CD14-positive monocyte (primary cell): ENCODE data around the gene MSH2. TPM values are rescaled to one million over a fixed set of nuclear protein-coding genes. Genes with fewer than 3 reads are reported as not detected.

Experiments used
- DNase-seq, 3 donors: peaks; one replicate each; pipeline ENCODE4 v3.0.0-alpha.2; 2011 to 2022
- H2AFZ ChIP-seq: 2 replicates; pipeline ENCODE4 v1.6.0; 2012; ENCODE audit warnings: mild to moderate bottlenecking, low read depth, low read length, inconsistent platforms; ENCODE audit not compliant: insufficient read depth, poor library complexity, severe bottlenecking
- H3K27ac ChIP-seq, 2 donors: 1 replicate in 1 of 2; 2 replicates in 1 of 2; pipeline ENCODE4 v1.5.1; 2012 to 2013; ENCODE audit warnings: low read length in 2 of 2, control low read depth in 1 of 2, inconsistent platforms in 1 of 2, low read depth in 1 of 2, mild to moderate bottlenecking in 1 of 2
- H3K27me3 ChIP-seq, 2 donors: one replicate each; pipeline versions ENCODE4 v1.6.0 to v1.6.1; 2011 to 2013; ENCODE audit warnings: low read length in 2 of 2; ENCODE audit not compliant: control insufficient read depth in 2 of 2, insufficient read depth in 2 of 2
- H3K36me3 ChIP-seq, 2 donors: replicated peaks in 1 of 2; 1 replicate in 1 of 2; 2 replicates in 1 of 2; pipeline versions ENCODE4 v1.5.1 to v1.6.1; 2012 to 2013; ENCODE audit warnings: low read length in 2 of 2, control low read depth in 1 of 2, inconsistent platforms in 1 of 2, mild to moderate bottlenecking in 1 of 2; ENCODE audit not compliant: insufficient read depth in 2 of 2, control insufficient read depth in 1 of 2
- H3K4me1 ChIP-seq, 2 donors: 1 replicate in 1 of 2; 2 replicates in 1 of 2; pipeline versions ENCODE4 v1.5.1 to v1.6.1; 2012 to 2013; ENCODE audit warnings: low read length in 2 of 2, control low read depth in 1 of 2, inconsistent platforms in 1 of 2, mild to moderate bottlenecking in 1 of 2, moderate library complexity in 1 of 2; ENCODE audit not compliant: insufficient read depth in 2 of 2, control insufficient read depth in 1 of 2
- H3K4me2 ChIP-seq: replicated peaks from 2 replicates; pipeline ENCODE3; 2012; ENCODE audit warnings: low read length, moderate library complexity, mild to moderate bottlenecking; ENCODE audit not compliant: poor library complexity, severe bottlenecking; ENCODE audit errors: extremely low read depth
- H3K4me3 ChIP-seq, 3 experiments: fragments of 200-600 bp in 1 of 3; sonication (generic) in 1 of 3; replicated peaks in 1 of 3; 1 replicate in 2 of 3; 2 replicates in 1 of 3; pipeline ENCODE4 v1.5.1; 2011 to 2013; ENCODE audit warnings: low read length in 3 of 3, mild to moderate bottlenecking in 3 of 3, control low read depth in 2 of 3, low read depth in 2 of 3, inconsistent platforms in 1 of 3, moderate library complexity in 1 of 3
- H3K79me2 ChIP-seq: 2 replicates; pipeline ENCODE4 v1.6.0; 2012; ENCODE audit warnings: mild to moderate bottlenecking, control low read depth, inconsistent platforms, low read length, moderate library complexity; ENCODE audit not compliant: insufficient read depth
- H3K9ac ChIP-seq: 2 replicates; pipeline ENCODE4 v1.6.0; 2017; ENCODE audit warnings: low read length, mild to moderate bottlenecking; ENCODE audit not compliant: insufficient read depth, poor library complexity, severe bottlenecking
- H3K9me3 ChIP-seq, 2 donors: replicated peaks in 1 of 2; 1 replicate in 1 of 2; 2 replicates in 1 of 2; pipeline versions ENCODE4 v1.5.1 to v1.6.1; 2012 to 2013; ENCODE audit warnings: low read length in 2 of 2, control low read depth in 1 of 2; ENCODE audit not compliant: control insufficient read depth in 1 of 2, insufficient read depth in 1 of 2
- H4K20me1 ChIP-seq: 2 replicates; pipeline ENCODE4 v1.6.0; 2012; ENCODE audit warnings: mild to moderate bottlenecking, low read length, control low read depth, moderate library complexity; ENCODE audit not compliant: insufficient read depth
- H3K27ac Mint-ChIP-seq, 7 donors: one replicate each; pipeline ENCODE4 v1.8.0; 2020; ENCODE audit warnings: mild to moderate bottlenecking in 7 of 7, mixed read lengths in 7 of 7, moderate library complexity in 6 of 7, inconsistent platforms in 2 of 7
- H3K27me3 Mint-ChIP-seq, 3 donors: one replicate each; pipeline ENCODE4 v1.8.0; 2021 to 2022; ENCODE audit warnings: low read depth in 3 of 3, mild to moderate bottlenecking in 3 of 3, mixed read lengths in 3 of 3, moderate library complexity in 3 of 3, inconsistent platforms in 1 of 3
- H3K36me3 Mint-ChIP-seq, 2 donors: one replicate each; pipeline ENCODE4 v1.8.0; 2020; ENCODE audit warnings: mixed read lengths in 2 of 2, inconsistent platforms in 1 of 2, mild to moderate bottlenecking in 1 of 2
- H3K4me1 Mint-ChIP-seq: one replicate; pipeline ENCODE4 v1.8.0; 2020; ENCODE audit warnings: mild to moderate bottlenecking, mixed read lengths
- H3K4me3 Mint-ChIP-seq, 2 donors: one replicate each; pipeline ENCODE4 v1.8.0; 2020; ENCODE audit warnings: mild to moderate bottlenecking in 2 of 2, mixed read lengths in 2 of 2, moderate library complexity in 1 of 2
- H3K9me3 Mint-ChIP-seq, 7 donors: one replicate each; pipeline ENCODE4 v1.8.0; 2020 to 2022; ENCODE audit warnings: mixed read lengths in 7 of 7, mild to moderate bottlenecking in 6 of 7, moderate library complexity in 6 of 7, inconsistent platforms in 2 of 7
- CTCF ChIP-seq: fragments of 200-600 bp; IDR thresholded peaks from one replicate; pipeline ENCODE4 v1.8.0; 2022; ENCODE audit warnings: antibody characterized with exemption, mild to moderate bottlenecking
- WGBS: methylation state at CpG from one replicate; pipeline ENCODE4 v1.1.5; 2013; ENCODE audit warnings: missing lambda C conversion rate; ENCODE audit not compliant: insufficient coverage; 5-methylcytosine and 5-hydroxymethylcytosine counted together
- intact Hi-C, 2 donors: fragments of 100-400 bp; cut with micrococcal nuclease; formaldehyde crosslinking; loops; one replicate each; pipeline versions ENCODE4 v1.15.0 to v1.15.1; 2023
- polyA plus RNA-seq, 3 donors: library from polyadenylated mRNA; depleted of rRNA in 1 of 3; unstranded in 2 of 3; stranded (reverse) in 1 of 3; fragments of 300-500 nt in 2 of 3; fragments of >200 nt in 1 of 3; fragmentation: Illumina TruSeq in 2 of 3; gene quantifications; 1 replicate in 2 of 3; 2 replicates in 1 of 3; pipeline ENCODE4 v1.2.3, GENCODE V29; 2012 to 2021

Gene MSH2
- polyA plus RNA-seq, 3 donors, result 1.5 to 2.8 (median 2.0) TPM

DNA sequence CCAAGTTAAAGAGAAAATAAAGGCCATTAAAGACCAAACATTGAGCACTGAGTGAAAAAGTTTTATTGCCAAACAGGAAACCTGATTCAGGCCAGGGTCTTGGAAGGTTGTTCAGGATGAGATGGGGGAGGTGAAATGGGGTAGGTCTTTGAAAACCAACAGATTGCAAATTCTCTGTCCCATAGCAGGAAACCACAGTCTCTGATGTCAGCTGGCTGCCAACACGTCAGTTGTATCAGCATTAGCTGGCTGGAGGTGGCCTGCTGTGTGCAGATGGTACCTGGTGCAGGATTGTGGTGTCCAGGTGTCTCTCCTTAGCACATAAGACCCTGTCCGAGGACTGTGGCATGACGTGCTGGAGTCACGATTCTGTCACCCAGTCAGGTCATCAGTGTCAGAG lies 106.3 kb downstream of the MSH2 start:
- no peak overlapping the region for H3K9ac ChIP-seq
- H3K27me3 Mint-ChIP-seq, result peaks cover 2 to 4% (median 3%) of the 10 kb centered on the region in 3 donors
- H3K9me3 Mint-ChIP-seq, result peaks cover 7 to 25% (median 16%) of the 10 kb centered on the region in 7 donors
- WGBS, result 64% methylated on average over 4 of the region's 4 CpGs
- DNase-seq, result no peak
- H3K36me3 ChIP-seq, result no peaks in the 10 kb centered on the region
- no peak overlapping the region for H3K4me3 ChIP-seq
- H3K27ac Mint-ChIP-seq, result no peak overlapping the region
- intact Hi-C loops, result no loop called here
- no peaks in the 10 kb centered on the region for H3K27me3 ChIP-seq
- H3K36me3 Mint-ChIP-seq, result no peaks in the 10 kb centered on the region
- no peak overlapping the region for H2AFZ ChIP-seq
- no peaks in the 10 kb centered on the region for H3K79me2 ChIP-seq
- H3K9me3 ChIP-seq, result peaks cover 8 to 15% of the 10 kb centered on the region in 2 donors
- no peak overlapping the region for H3K27ac ChIP-seq
- peaks cover 4% of the 10 kb centered on the region for H3K4me1 Mint-ChIP-seq
- TF ChIP-seq CTCF, result no peak
- no peak overlapping the region for H3K4me2 ChIP-seq
- H3K4me3 Mint-ChIP-seq, result no peak overlapping the region
- no peaks in the 10 kb centered on the region for H4K20me1 ChIP-seq
- H3K4me1 ChIP-seq, result no peaks in the 10 kb centered on the region

- Mint-ChIP-seq H3K9me3 (peaks cover 2 to 18% (median 13%) of the 10 kb centered on the region in 7 donors), H3K27me3 (peaks cover 2 to 4% (median 4%) of the 10 kb centered on the region in 3 donors), H3K36me3 (no peaks in the 10 kb centered on the region), H3K4me3 (no peak overlapping the region), H3K4me1 (peaks cover 4% of the 10 kb centered on the region), H3K27ac (no peak overlapping the region)
- no peak overlapping the region for H3K4me3 ChIP-seq
- H3K4me2 ChIP-seq, result no peak overlapping the region
- H3K79me2 ChIP-seq, result no peaks in the 10 kb centered on the region
- no peak overlapping the region for H2AFZ ChIP-seq
- TF ChIP-seq CTCF, result no peak
- peaks cover 4 to 9% of the 10 kb centered on the region in 2 donors for H3K9me3 ChIP-seq
- no peaks in the 10 kb centered on the region for H3K4me1 ChIP-seq
- no peak for DNase-seq
- intact Hi-C loops, result no loop called here
- no peak overlapping the region for H3K27ac ChIP-seq
- H3K36me3 ChIP-seq, result no peaks in the 10 kb centered on the region
- no peaks in the 10 kb centered on the region for H3K27me3 ChIP-seq
- 83% methylated on average over 1 of the region's 6 CpGs for WGBS
- no peaks in the 10 kb centered on the region for H4K20me1 ChIP-seq
- H3K9ac ChIP-seq, result no peak overlapping the region
Observed at GRCh38 chr2:47509821-47510385, 106.9 kb downstream of the MSH2 start.
